AG04450 (cell line): ENCODE results near the gene TSPAN9. TPM values are rescaled to one million over a fixed set of nuclear protein-coding genes. Genes with fewer than 3 reads are reported as not detected.

Experiments
- CTCF ChIA-PET: fragments of 300-600, 350-600 bp; formaldehyde crosslinking; extraction: SDS; loops from one replicate; lab custom pipeline; 2022; ENCODE audit warnings: antibody characterized with exemption, inconsistent platforms; lab: Charles Lee
- POLR2A ChIA-PET: fragments of 350-600 bp; formaldehyde crosslinking; extraction: SDS; loops from one replicate; lab custom pipeline; 2021; ENCODE audit warnings: antibody characterized with exemption, inconsistent platforms; lab: Yijun Ruan, JAX
- DNase-seq: peaks from one replicate; pipeline ENCODE4 v3.0.0-alpha.2; 2011; ENCODE audit warnings: low read depth, low spot score
- H3K27ac ChIP-seq: one replicate; pipeline ENCODE4 v1.5.1; 2012; ENCODE audit warnings: low read depth, low read length, control low read depth
- H3K27me3 ChIP-seq: one replicate; pipeline ENCODE4 v1.6.0; 2012; ENCODE audit warnings: low read length; ENCODE audit not compliant: control insufficient read depth, insufficient read depth
- H3K4me3 ChIP-seq: 2 replicates; pipeline ENCODE4 v1.5.1; 2011; ENCODE audit warnings: mild to moderate bottlenecking, low read depth, low read length, control low read depth
- H3K9me3 ChIP-seq: 2 replicates; pipeline ENCODE4 v1.5.1; 2012; ENCODE audit warnings: low read length; ENCODE audit not compliant: control insufficient read depth, insufficient read depth
- polyA plus RNA-seq: library from polyadenylated mRNA; depleted of rRNA; stranded (reverse); fragments of >200 nt; gene quantifications from 2 replicates; pipeline ENCODE4 v1.2.3, GENCODE V29; 2011
- TF ChIP-seq, protein P1 (sequence below): IDR thresholded peaks from 2 replicates; pipeline ENCODE4 v1.5.1; 2011; ENCODE audit warnings: low read depth, low read length, control low read depth, inconsistent platforms

Gene TSPAN9
- polyA plus RNA-seq, 1 experiment, result 68.0 TPM

DNA sequence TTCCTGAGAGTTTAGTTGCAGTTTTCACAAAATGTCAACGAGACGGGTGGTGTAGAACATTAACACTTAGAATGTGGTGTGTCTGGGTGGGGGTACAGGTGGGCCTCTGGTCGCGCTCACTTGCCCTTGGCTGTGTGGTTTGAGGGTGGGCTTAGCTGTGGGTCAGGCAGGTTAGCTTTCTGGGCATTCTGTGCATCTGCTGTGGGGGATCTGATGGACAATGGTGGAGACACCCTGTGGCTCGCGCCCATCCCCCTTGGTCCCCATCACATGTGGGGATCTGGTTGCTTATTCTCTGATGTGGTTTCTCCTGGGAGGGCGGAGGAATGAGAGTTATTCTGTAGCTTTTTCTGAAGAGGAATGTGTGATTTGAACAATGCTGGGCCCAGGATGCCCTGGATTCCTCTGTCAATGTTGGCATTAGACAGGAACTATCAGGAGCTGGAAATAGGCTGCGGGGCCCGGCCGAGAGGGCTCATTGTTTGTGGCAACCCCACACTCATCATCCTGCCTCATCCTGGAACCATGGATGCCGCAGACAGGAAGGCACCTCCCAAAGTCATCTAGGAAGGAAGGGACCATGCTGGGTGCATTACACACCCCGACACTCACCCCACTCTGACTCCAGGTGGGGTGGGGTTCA lies 101.6 kb downstream of the TSPAN9 start:
- Histone ChIP-seq H3K4me3 (no peak overlapping the region), H3K27ac (no peak overlapping the region), H3K9me3 (no peaks in the 10 kb centered on the region), H3K27me3 (no peaks in the 10 kb centered on the region)
- CTCF ChIA-PET, result interaction anchor here (1.9 kb wide), 1 partner anchor 24 kb away, joined by 9 read pairs; no protein-coding TSS in a partner anchor
- DNase-seq, result no peak
- TF ChIP-seq, protein P1, sequence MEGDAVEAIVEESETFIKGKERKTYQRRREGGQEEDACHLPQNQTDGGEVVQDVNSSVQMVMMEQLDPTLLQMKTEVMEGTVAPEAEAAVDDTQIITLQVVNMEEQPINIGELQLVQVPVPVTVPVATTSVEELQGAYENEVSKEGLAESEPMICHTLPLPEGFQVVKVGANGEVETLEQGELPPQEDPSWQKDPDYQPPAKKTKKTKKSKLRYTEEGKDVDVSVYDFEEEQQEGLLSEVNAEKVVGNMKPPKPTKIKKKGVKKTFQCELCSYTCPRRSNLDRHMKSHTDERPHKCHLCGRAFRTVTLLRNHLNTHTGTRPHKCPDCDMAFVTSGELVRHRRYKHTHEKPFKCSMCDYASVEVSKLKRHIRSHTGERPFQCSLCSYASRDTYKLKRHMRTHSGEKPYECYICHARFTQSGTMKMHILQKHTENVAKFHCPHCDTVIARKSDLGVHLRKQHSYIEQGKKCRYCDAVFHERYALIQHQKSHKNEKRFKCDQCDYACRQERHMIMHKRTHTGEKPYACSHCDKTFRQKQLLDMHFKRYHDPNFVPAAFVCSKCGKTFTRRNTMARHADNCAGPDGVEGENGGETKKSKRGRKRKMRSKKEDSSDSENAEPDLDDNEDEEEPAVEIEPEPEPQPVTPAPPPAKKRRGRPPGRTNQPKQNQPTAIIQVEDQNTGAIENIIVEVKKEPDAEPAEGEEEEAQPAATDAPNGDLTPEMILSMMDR, result no peak
- POLR2A ChIA-PET, result no interaction called here

DNA sequence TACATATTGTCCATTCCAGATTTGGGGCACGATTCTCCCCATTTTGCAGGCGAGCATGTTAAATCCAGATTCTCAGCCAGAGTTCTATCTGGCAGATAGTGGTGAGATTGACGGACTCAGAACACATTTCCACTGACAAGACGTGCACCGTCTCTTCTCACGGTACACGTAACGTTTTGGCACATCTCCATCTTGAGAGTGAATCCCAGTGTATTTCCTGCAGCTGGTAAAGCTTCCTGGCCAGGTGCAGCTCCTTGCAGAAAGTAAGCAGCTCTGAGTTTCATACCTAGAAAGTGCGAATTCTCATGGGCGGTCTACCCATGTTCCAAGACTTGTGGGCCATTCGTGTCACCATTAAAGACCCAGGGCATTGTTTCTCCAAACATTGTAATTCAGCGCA lies 102.6 kb downstream of the TSPAN9 start:
- no peak overlapping the region for H3K27ac ChIP-seq
- H3K9me3 ChIP-seq, result no peaks in the 10 kb centered on the region
- CTCF ChIA-PET, result interaction anchor here (0.6 to 1.9 kb wide), 2 partner anchors 23 to 100 kb away, joined by 3 to 9 read pairs; no protein-coding TSS in a partner anchor
- H3K27me3 ChIP-seq, result no peaks in the 10 kb centered on the region
- POLR2A ChIA-PET, result no interaction called here
- H3K4me3 ChIP-seq, result no peak overlapping the region
- no peak for DNase-seq
- TF ChIP-seq, protein P1, result no peak

DNA sequence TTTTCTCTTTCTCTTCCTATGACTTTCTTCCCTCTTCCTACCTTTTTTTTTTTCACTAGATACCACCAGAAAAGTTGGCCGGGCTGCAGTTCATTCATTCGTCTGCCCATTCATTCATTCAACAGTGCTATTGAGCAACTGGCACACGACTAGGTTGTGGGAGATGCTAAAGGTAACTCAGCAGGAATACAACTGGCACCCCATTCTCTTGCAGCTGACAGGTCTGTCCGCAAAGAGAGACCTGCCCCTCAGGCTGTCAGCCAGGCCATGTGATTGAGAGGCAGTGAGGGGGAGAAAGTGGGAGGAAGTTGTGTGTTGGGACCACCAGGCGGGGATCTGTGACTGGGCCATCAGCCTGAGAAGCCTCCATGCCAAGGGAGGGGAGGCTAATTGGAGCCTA lies 105.2 kb downstream of the TSPAN9 start:
- Histone ChIP-seq H3K27ac (no peak overlapping the region), H3K27me3 (no peaks in the 10 kb centered on the region), H3K9me3 (no peaks in the 10 kb centered on the region), H3K4me3 (no peak overlapping the region)
- TF ChIP-seq, protein P1, result no peak
- POLR2A ChIA-PET, result no interaction called here
- DNase-seq, result no peak
- CTCF ChIA-PET, result no interaction called here

DNA sequence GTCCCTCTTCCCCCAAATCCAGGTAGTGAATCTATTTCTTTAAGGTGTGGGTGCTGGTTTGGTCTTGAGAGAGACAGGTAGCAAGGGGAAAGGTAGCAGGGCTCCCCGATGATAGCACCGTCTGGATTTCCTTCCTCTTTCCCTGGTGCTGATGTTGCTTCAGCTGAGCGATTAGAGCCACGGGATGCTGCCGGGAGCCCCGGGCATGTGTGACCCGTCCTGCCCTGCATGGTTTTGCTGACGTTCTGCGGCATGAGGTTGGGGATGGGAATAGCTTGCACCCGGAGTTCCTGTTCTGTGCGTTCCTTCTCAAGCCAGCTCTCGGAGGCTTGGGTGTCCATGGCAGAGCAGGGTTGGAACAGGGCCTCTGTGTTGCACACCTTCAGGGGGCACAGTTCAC lies 107.3 kb downstream of the TSPAN9 start:
- H3K4me3 ChIP-seq, result no peak overlapping the region
- DNase-seq, result no peak
- H3K27me3 ChIP-seq, result no peaks in the 10 kb centered on the region
- H3K9me3 ChIP-seq, result no peaks in the 10 kb centered on the region
- POLR2A ChIA-PET, result interaction anchor here (0.6 to 2.1 kb wide), 2 partner anchors 16 to 34 kb away, joined by 3 to 15 read pairs; no protein-coding TSS in a partner anchor
- H3K27ac ChIP-seq, result no peak overlapping the region
- CTCF ChIA-PET, result interaction anchor here (4.3 kb wide), 1 partner anchor 18 kb away, joined by 33 read pairs; no protein-coding TSS in a partner anchor
- TF ChIP-seq, protein P1, result no peak

DNA sequence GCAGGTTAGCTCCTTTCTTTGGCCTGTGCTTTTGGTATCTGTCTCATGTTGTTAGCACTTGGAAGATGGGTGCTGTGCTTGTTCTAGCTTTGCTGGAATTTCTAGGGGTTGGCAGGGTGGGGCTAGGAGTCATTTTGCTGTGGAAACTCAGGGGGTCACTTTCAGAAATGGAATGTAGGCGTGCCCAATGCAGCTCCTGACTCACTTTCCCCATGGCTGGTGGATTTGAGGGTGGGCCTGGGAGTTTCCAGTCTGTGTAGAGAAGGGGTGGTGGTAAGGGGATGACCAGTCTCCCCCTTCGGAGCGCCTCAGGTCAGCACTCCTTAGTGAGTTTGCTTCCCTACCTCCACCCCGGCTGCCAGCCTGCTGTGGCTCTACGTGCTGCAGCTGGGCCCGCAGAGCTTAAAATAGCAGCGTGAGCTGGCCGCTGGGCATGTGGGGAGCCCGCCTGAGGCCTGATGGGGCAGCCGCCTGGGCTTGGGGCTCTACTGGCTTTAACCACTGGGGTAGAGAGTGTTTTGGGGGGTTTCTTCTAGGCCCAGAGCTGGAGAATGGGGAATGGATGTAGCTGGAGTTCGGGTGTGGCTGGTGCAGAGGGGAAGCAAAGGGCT lies 108.2 kb downstream of the TSPAN9 start:
- peak; percentile 41 for DNase-seq
- peak overlapping the region; percentile 85 for H3K27ac ChIP-seq
- H3K27me3 ChIP-seq, result no peaks in the 10 kb centered on the region
- ChIA-PET POLR2A (interaction anchor here (0.6 to 2.1 kb wide), 3 partner anchors 11 to 33 kb away, joined by 3 to 15 read pairs (median 3); no protein-coding TSS in a partner anchor), CTCF (interaction anchor here (0.7 to 4.3 kb wide), 2 partner anchors 16 to 17 kb away, joined by 3 to 33 read pairs; no protein-coding TSS in a partner anchor)
- H3K4me3 ChIP-seq, result no peak overlapping the region
- no peaks in the 10 kb centered on the region for H3K9me3 ChIP-seq
- TF ChIP-seq, protein P1, result no peak
